GM19438 (cell line): ENCODE results near the gene AKR1B15.
"Not testable (repeated sequence)": the region's sequence is repeated elsewhere in the genome, so short reads cannot be mapped to it uniquely, and the experiment has no call there.

Experiments
- ATAC-seq: cut with Tn5 transposase; IDR thresholded peaks from one replicate; pipeline ENCODE4 v1.9.1; 2021; ENCODE audit warnings: low read depth; ENCODE audit not compliant: unreplicated experiment

The AKR1B15 gene

GRCh38 chr7:134532180-134532953 lies 16.5 kb upstream of the AKR1B15 start:
- no peak for ATAC-seq

GRCh38 chr7:134532954-134533218 lies 16.0 kb upstream of the AKR1B15 start:
- no peak for ATAC-seq

- ATAC-seq: no peak
Measured at GRCh38 chr7:134533288-134533771, 15.6 kb upstream of the AKR1B15 start.

- no peak for ATAC-seq
Measured at GRCh38 chr7:134534633-134535032, 14.3 kb upstream of the AKR1B15 start.

- no peak for ATAC-seq
Measured at GRCh38 chr7:134535272-134535918, 13.5 kb upstream of the AKR1B15 start.

- no peak for ATAC-seq
Measured at GRCh38 chr7:134535919-134536299, 13.0 kb upstream of the AKR1B15 start.

GRCh38 chr7:134536558-134536957 lies 12.4 kb upstream of the AKR1B15 start:
- not testable (repeated sequence) for ATAC-seq

- not testable (repeated sequence) for ATAC-seq
Measured at GRCh38 chr7:134537273-134537781, 11.6 kb upstream of the AKR1B15 start.

- no peak for ATAC-seq
Measured at GRCh38 chr7:134539380-134540004, 9.4 kb upstream of the AKR1B15 start.

- not testable (repeated sequence) for ATAC-seq
Measured at GRCh38 chr7:134541501-134542194, 7.3 kb upstream of the AKR1B15 start.

GRCh38 chr7:134542195-134542771 lies 6.6 kb upstream of the AKR1B15 start:
- no peak for ATAC-seq

- no peak for ATAC-seq
Measured at GRCh38 chr7:134545380-134545779, 3.5 kb upstream of the AKR1B15 start.

GRCh38 chr7:134545918-134546317 lies 3.0 kb upstream of the AKR1B15 start:
- ATAC-seq: no peak

- ATAC-seq: no peak
Measured at GRCh38 chr7:134546955-134547354, 2.0 kb upstream of the AKR1B15 start.

- peak; percentile 71 for ATAC-seq
Measured at GRCh38 chr7:134547397-134548054, 1.4 kb upstream of the AKR1B15 start.

- no peak for ATAC-seq
Measured at GRCh38 chr7:134549366-134549765, 456 bp downstream of the AKR1B15 start.

GRCh38 chr7:134552105-134552504 lies 3.2 kb downstream of the AKR1B15 start:
- no peak for ATAC-seq

- no peak for ATAC-seq
Measured at GRCh38 chr7:134553976-134554375, 5.1 kb downstream of the AKR1B15 start.

GRCh38 chr7:134554417-134554966 lies 5.6 kb downstream of the AKR1B15 start:
- ATAC-seq: no peak

GRCh38 chr7:134557391-134557790 lies 8.5 kb downstream of the AKR1B15 start:
- no peak for ATAC-seq
